Left ventricle myocardium superior (tissue), 1 donor: ENCODE measurements around the gene LRRFIP1. TPM values are rescaled to one million over a fixed set of nuclear protein-coding genes. Genes with fewer than 3 reads are reported as not detected.

Source experiments
- ATAC-seq: fragments of 200-7000 bp; cut with Tn5 transposase; one replicate; pipeline ENCODE4 v1.9.1; 2020; ENCODE audit warnings: mild to moderate bottlenecking, moderate library complexity
- DNase-seq: peaks from one replicate; pipeline ENCODE4 v3.0.0-alpha.2; 2020
- intact Hi-C: fragments of 100-400 bp; cut with micrococcal nuclease; formaldehyde crosslinking; loops from one replicate; pipeline ENCODE4 v1.11.0; 2022
- long read RNA-seq: library from polyadenylated mRNA; unstranded; transcript quantifications from one replicate; pipeline ENCODE4 v2.0.0, GENCODE V29; 2021
- total RNA-seq: library from RNA; stranded (reverse); fragmentation: NEBNext Ultra II Directional; extraction: Animal tissue kit (Norgen Biotek cat#: 25700); gene quantifications from one replicate; pipeline ENCODE4 v1.2.1, GENCODE V29; 2021
- donor health status: DM: no; HTN: yes; CAD: no; lungs with severe emphysema.

The LRRFIP1 gene
- 101 TPM for total RNA-seq
- long read RNA-seq, transcript LRRFIP1-202 (8 exons, 3,709 nt): minor isoform, 8 of 180 reads
- long read RNA-seq, transcript LRRFIP1-203 (24 exons, 2,775 nt): major isoform, 48 of 180 reads
- long read RNA-seq, partial matches to known transcripts: 48 of 180 reads
- long read RNA-seq, other reads (novel, unspliced or antisense): 75 of 180 reads

- peak; percentile 80 for DNase-seq
- intact Hi-C loops: no loop called here
- peak; percentile 79 for ATAC-seq
Observed at GRCh38 chr2:237627441-237628246, at the start of gene LRRFIP1. LRRFIP1 (plus strand) TSS chr2:237627587; CDS start chr2:237627645, 58 bp downstream.

DNA sequence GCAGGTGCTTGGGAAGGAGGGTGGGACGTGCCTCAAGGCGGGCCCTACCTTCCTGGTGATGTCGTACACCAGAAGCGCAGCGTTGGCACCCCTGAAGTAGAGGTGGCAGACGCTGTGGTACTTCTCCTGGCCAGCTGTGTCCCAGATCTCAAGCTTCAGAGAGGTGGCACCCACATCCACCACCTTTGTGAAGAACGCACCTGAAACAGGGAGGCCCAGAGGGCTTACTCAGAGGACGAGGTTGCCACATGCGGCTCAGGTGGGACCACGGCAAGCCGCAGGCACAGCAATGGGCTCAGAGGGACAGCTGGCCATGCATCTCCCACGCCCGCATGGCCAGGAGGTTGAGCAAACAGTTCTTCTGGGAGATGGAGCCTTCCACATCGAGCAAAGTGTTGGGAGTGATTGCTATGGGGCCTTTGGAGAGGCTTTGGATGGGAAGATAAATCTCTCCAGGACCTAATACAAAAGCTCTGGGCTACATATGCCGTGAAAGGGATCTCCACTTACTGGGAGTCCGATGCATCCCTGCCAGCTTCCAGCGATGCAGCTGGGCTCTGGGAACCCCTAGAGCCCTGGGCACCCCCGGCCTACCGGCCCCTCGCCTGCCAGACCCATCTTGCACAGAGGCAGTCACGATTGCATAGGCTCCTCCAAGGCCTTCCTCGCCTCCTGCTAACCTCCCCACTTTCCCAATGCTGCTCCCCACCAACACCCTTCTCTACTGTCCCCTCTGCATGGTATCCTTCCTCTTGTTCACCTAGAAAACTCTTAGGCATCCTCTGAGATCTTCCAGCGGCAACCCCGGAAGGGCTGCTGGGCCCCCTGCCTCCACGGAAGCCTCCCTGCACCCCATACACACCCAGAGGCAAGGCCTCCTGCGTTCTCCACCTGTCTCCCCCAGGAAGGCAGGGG lies 49.2 kb upstream of the LRRFIP1 start:
- ATAC-seq (no peak), DNase-seq (no peak)
- intact Hi-C loops: loop anchor here (10.0 kb wide), 1 partner anchor 63 kb away; no protein-coding TSS in a partner anchor

DNA sequence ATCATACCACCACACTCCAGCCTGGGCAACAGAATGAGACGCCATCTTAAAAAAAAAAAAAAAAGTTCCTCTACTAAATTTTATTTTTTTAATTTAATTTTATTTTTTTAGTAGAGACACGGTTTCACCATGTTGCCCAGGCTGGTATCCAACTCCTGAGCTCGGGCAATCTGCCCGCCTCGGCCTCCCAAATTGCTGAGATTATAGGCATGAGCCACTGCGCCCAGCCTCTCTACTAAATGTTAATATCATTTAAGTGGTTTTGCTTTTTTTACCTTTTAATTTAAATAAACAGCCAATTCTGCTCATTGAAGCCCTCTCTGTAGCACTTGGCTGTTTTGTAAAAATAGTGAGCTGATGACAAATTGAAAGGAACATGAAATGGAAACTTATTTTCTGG lies 46.1 kb upstream of the LRRFIP1 start:
- intact Hi-C loops: loop anchor here (5.0 kb wide), 1 partner anchor 161 kb away; no protein-coding TSS in a partner anchor
- DNase-seq (no peak), ATAC-seq (no peak)

- intact Hi-C loops: loop anchor here (5.0 kb wide), 1 partner anchor 160 kb away; no protein-coding TSS in a partner anchor
- ATAC-seq (peak; percentile 94), DNase-seq (peak; percentile 89)
Observed at GRCh38 chr2:237581751-237582746, 45.3 kb upstream of the LRRFIP1 start.

GRCh38 chr2:237583385-237584295 lies 43.7 kb upstream of the LRRFIP1 start:
- DNase-seq: no peak
- no peak for ATAC-seq
- intact Hi-C loops: loop anchor here (5.0 kb wide), 1 partner anchor 159 kb away; no protein-coding TSS in a partner anchor

- intact Hi-C loops: no loop called here
- DNase-seq: no peak
- ATAC-seq: no peak
Observed at GRCh38 chr2:237585590-237586221, 41.7 kb upstream of the LRRFIP1 start.

GRCh38 chr2:237588044-237588696 lies 39.2 kb upstream of the LRRFIP1 start:
- ATAC-seq (no peak), DNase-seq (no peak)
- intact Hi-C loops: no loop called here

DNA sequence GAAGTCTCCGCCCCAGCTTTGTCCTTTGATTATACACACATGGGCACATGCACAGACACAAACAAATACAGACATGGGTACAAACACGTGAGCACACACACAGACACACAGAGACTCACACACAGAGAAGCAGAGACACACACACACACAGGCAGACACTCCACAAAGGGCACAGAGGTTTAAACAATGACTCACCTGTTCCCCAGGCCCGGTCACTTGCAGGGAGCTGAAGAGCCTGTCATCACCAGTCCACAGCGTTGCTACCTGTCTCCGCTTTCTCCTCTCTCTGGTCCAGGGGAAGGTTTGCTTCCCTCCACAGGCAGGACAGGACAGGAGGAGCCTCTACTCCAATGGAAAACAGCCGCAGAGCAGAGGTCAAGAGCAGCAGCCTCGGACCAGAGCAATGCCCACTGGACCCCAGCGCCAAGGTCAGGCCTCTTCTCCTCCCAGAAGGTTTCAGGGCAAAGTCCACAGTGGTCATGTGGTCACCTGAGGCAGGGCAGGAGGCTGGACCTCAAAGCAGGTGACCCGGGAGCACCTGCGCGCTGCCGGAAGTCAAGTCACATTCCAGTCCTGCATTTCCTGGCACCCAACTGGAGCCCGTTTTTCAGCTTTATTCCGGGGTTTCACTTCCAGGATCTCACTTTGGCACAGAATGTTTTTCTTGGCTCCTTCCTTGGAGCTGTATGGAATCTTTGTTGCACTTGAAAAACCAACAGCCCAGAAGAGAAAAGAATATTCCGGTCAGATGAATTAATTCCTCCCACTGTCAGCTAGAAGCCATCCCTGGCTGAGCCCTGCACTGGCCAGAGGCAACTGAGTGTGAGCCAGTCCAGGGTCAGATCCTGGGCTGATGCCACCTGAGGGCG lies 36.9 kb upstream of the LRRFIP1 start, which contains the start of gene RAB17:
Gene RAB17, minus strand, starts transcription at position 463 of the 869 bp plus-strand sequence. CDS start 4,580 bp downstream, outside the sequence.
- intact Hi-C loops: no loop called here
- ATAC-seq (peak; percentile 52), DNase-seq (no peak)

- DNase-seq: no peak
- no peak for ATAC-seq
- intact Hi-C loops: no loop called here
Observed at GRCh38 chr2:237591141-237591881, 36.1 kb upstream of the LRRFIP1 start.

DNA sequence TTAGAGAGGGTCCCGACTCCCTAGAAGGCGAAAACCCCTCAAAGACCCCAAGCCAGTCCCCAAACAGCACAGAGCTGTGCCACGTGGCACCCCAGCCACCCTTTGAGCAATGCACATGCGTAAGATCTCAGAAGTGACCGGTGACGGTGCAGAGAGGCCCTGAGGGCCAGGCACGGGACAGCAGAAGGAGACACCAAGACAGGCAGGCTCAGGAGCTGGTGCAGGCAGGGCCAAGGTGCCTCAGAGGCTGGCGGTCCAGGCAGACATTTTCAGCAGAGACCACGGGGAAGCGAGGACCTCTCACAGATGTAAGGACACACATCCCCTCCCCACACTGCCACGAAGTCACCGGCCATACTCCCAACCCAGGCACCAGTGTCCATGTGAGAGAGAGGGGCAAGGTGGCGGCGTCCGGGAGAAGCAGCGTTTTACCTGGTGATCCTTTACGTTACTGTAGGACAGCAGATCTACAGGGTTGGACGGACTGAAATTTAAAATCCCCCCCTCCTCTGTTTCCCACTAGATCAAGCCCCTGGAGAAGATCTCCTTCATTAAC lies 34.9 kb upstream of the LRRFIP1 start:
- DNase-seq: no peak
- no peak for ATAC-seq
- intact Hi-C loops: no loop called here

DNA sequence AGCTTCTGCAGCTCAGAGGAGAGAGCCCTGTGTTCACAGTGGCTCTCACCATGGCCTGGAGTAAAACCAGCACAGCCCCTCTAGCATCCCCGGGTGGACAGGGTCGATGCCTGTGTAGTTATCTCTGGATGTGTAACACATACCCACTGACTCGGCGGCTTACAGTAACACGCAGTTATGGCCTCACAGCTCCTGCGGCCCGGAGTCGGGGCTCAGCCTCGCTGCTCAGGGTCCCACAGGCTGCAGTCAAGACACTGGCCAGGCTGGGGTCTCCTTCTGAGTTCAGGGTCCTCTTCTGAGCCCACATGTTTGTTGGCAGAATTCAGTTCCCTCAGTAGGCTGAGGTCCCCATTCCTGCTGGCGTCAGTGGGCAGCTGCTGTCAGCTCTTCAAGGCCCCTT lies 34.4 kb upstream of the LRRFIP1 start:
- intact Hi-C loops: no loop called here
- no peak for ATAC-seq
- no peak for DNase-seq

- no peak for ATAC-seq
- DNase-seq: no peak
- intact Hi-C loops: no loop called here
Observed at GRCh38 chr2:237593596-237594320, 33.6 kb upstream of the LRRFIP1 start.

GRCh38 chr2:237594514-237594871 lies 32.9 kb upstream of the LRRFIP1 start:
- ATAC-seq: peak; percentile 39
- DNase-seq: no peak
- intact Hi-C loops: no loop called here
